GM12878 (cell line): Measurements from ENCODE around the gene FXYD4. TPM values are rescaled to one million over a fixed set of nuclear protein-coding genes. Genes with fewer than 3 reads are reported as not detected.

ENCODE experiments used
- ATAC-seq: fragments of 200-7000 bp; cut with Tn5 transposase; 3 replicates; pipeline ENCODE4 v1.9.1; 2020; ENCODE audit warnings: mild to moderate bottlenecking, moderate library complexity
- BruUV-seq: library from RNA; stranded (reverse); fragments of 400-500 nt; replicated peaks from 2 replicates; lab custom pipeline; 2021; lab: Mats Ljungman, UMichigan
- CTCF ChIA-PET: fragments of 300-600 bp; sonication (Branson Sonifier 250); formaldehyde crosslinking; extraction: SDS; loops from one replicate; lab custom pipeline; 2021; ENCODE audit warnings: inconsistent platforms; lab: Yijun Ruan, JAX
- POLR2A ChIA-PET: fragments of 350-600 bp; formaldehyde crosslinking; extraction: SDS; loops from one replicate; lab custom pipeline; 2021; ENCODE audit warnings: inconsistent platforms; lab: Charles Lee
- RAD21 ChIA-PET: fragments of 300-600 bp; sonication (Branson Sonifier 250); formaldehyde crosslinking; loops from one replicate; lab custom pipeline; 2023; ENCODE audit warnings: antibody characterized with exemption; ENCODE audit not compliant: unreplicated experiment; lab: Charles Lee
- SMC1A ChIA-PET: fragments of 300-600 bp; sonication (Branson Sonifier 250); formaldehyde crosslinking; loops from one replicate; lab custom pipeline; 2023; ENCODE audit not compliant: unreplicated experiment, uncharacterized antibody; lab: Charles Lee
- DNase-seq: peaks from one replicate; pipeline ENCODE4 v3.0.0-alpha.2; 2011; ENCODE audit warnings: low read depth, low spot score
- FAIRE-seq: peaks from 3 replicates; lab custom pipeline; 2011; peaks lifted over from hg19 to GRCh38; lab: Jason Lieb, UNC
- H2AFZ ChIP-seq: 2 replicates; pipeline ENCODE4 v1.6.0; 2011; ENCODE audit warnings: low read depth, low read length, control low read depth; ENCODE audit not compliant: control insufficient read depth
- H3K27ac ChIP-seq: 2 replicates; pipeline ENCODE4 v1.5.1; 2011; ENCODE audit warnings: control low read depth; ENCODE audit not compliant: control insufficient read depth, insufficient read depth
- H3K27me3 ChIP-seq, 2 experiments: replicated peaks in 1 of 2; 2 replicates each; pipeline versions ENCODE4 v1.6.0 to v1.6.1; 2011; ENCODE audit warnings: low read length in 1 of 2; ENCODE audit not compliant: control insufficient read depth in 2 of 2, insufficient read depth in 2 of 2
- H3K36me3 ChIP-seq, 2 experiments: 2 replicates each; pipeline ENCODE4 v1.5.1; 2011; ENCODE audit warnings: low read length in 1 of 2; ENCODE audit not compliant: control insufficient read depth in 2 of 2, insufficient read depth in 2 of 2
- H3K4me1 ChIP-seq: 2 replicates; pipeline ENCODE4 v1.6.1; 2011; ENCODE audit warnings: mild to moderate bottlenecking, low read length, moderate library complexity, mixed read lengths; ENCODE audit not compliant: control insufficient read depth, insufficient read depth
- H3K4me2 ChIP-seq: 2 replicates; pipeline ENCODE4 v1.6.0; 2011; ENCODE audit warnings: control low read depth; ENCODE audit not compliant: control insufficient read depth, insufficient read depth
- H3K4me3 ChIP-seq: fragments of 200-600 bp; sonication (generic); 2 replicates; pipeline ENCODE4 v1.5.1; 2016
- H3K79me2 ChIP-seq: 2 replicates; pipeline ENCODE4 v1.6.0; 2011; ENCODE audit warnings: low read length; ENCODE audit not compliant: control insufficient read depth, insufficient read depth
- H3K9ac ChIP-seq: 2 replicates; pipeline ENCODE4 v1.8.0; 2011; ENCODE audit warnings: low read length, control low read depth, mixed read lengths; ENCODE audit not compliant: control insufficient read depth, insufficient read depth
- H3K9me3 ChIP-seq: replicated peaks from 3 replicates; pipeline ENCODE4 v1.5.1; 2011; ENCODE audit warnings: mild to moderate bottlenecking, low read length; ENCODE audit not compliant: control insufficient read depth, insufficient read depth
- H4K20me1 ChIP-seq: 2 replicates; pipeline ENCODE4 v1.6.0; 2011; ENCODE audit not compliant: control insufficient read depth, insufficient read depth
- FOXK2 ChIP-seq: fragments of 450-650 bp; IDR thresholded peaks from 2 replicates; pipeline ENCODE4 v1.6.1; 2017; ENCODE audit warnings: mild to moderate bottlenecking, moderate library complexity
- FOXM1 ChIP-seq: IDR thresholded peaks from 2 replicates; pipeline ENCODE4 v1.6.1; 2012; ENCODE audit warnings: low read depth, mild to moderate bottlenecking, inconsistent platforms, low read length, moderate library complexity
- IKZF2 ChIP-seq, 2 experiments: fragments of 450-650 bp; IDR thresholded peaks; 2 replicates each; pipeline ENCODE4 v1.6.1; 2017; ENCODE audit warnings: mild to moderate bottlenecking in 2 of 2, moderate library complexity in 2 of 2
- JUNB ChIP-seq: IDR thresholded peaks from 2 replicates; pipeline ENCODE4 v1.6.1; 2016; ENCODE audit warnings: antibody characterized with exemption, mild to moderate bottlenecking
- KDM1A ChIP-seq: fragments of 200-600 bp; sonication (generic); IDR thresholded peaks from 2 replicates; pipeline ENCODE4 v1.6.1; 2016; ENCODE audit warnings: borderline replicate concordance
- MYB ChIP-seq: fragments of 150-350 bp; IDR thresholded peaks from 2 replicates; pipeline ENCODE4 v1.6.1; 2014; ENCODE audit warnings: mild to moderate bottlenecking, low read depth, low read length, borderline replicate concordance
- NR2F1 ChIP-seq: fragments of 450-650 bp; conservative IDR thresholded peaks from 2 replicates; pipeline ENCODE4 v1.6.1; 2017; ENCODE audit warnings: mild to moderate bottlenecking
- PAX5 ChIP-seq: IDR thresholded peaks from 2 replicates; pipeline ENCODE4 v1.6.1; 2011; ENCODE audit warnings: low read depth, low read length, borderline replicate concordance
- SMAD1 ChIP-seq: fragments of 450-650 bp; IDR thresholded peaks from 2 replicates; pipeline ENCODE4 v1.6.1; 2018; ENCODE audit warnings: mild to moderate bottlenecking, low read depth; ENCODE audit not compliant: partially characterized antibody
- SP1 ChIP-seq: IDR thresholded peaks from one replicate; pipeline ENCODE4 v1.6.1; 2011; ENCODE audit warnings: low read depth, low read length
- STAT3 ChIP-seq: IDR thresholded peaks from 2 replicates; pipeline ENCODE4 v1.6.1; 2011; ENCODE audit warnings: low read depth, low read length, improper control_type of control experiment
- SUZ12 ChIP-seq: fragments of 200-600 bp; sonication (generic); IDR thresholded peaks from one replicate; pipeline ENCODE4 v1.6.1; 2018; ENCODE audit warnings: antibody characterized with exemption, mild to moderate bottlenecking; ENCODE audit not compliant: unreplicated experiment
- YY1 ChIP-seq: IDR thresholded peaks from 2 replicates; pipeline ENCODE4 v1.6.1; 2011; ENCODE audit warnings: low read depth, mild to moderate bottlenecking, low read length
- ZBTB11 ChIP-seq: fragments of 450-650 bp; formaldehyde crosslinking; IDR thresholded peaks from 2 replicates; pipeline ENCODE4 v1.5.0; 2022; ENCODE audit warnings: mild to moderate bottlenecking, missing genetic modification characterization
- ZNF622 ChIP-seq: fragments of 450-650 bp; IDR thresholded peaks from 2 replicates; pipeline ENCODE4 v1.6.1; 2017; ENCODE audit warnings: mild to moderate bottlenecking, inconsistent platforms
- WGBS: methylation state at CpG from one replicate; pipeline ENCODE4 v1.1.6; 2016; ENCODE audit warnings: low lambda C conversion rate; ENCODE audit not compliant: insufficient replicate concordance, insufficient coverage; ENCODE audit errors: missing lambda C conversion rate; 5-methylcytosine and 5-hydroxymethylcytosine counted together
- in situ Hi-C: fragments of 300-500 bp; cut with MboI; formaldehyde crosslinking; loops from 9 replicates; pipeline ENCODE4 v1.14.3; 2018; ENCODE audit warnings: mixed read lengths
- intact Hi-C: fragments of 100-400 bp; cut with micrococcal nuclease; formaldehyde crosslinking; loops from one replicate; pipeline ENCODE4 v1.14.2; 2022; ENCODE audit not compliant: unreplicated experiment
- polyA plus RNA-seq, 11 experiments: library from polyadenylated mRNA; depleted of rRNA in 4 of 11; unstranded in 6 of 11; stranded (reverse) in 5 of 11; fragments of >200 nt; fragmentation: Nextera tagmentation in 4 of 11; fragmentation: Illumina TruSeq in 1 of 11; extraction: Ambion mirVana in 4 of 11; extraction: Trizol in 1 of 11; gene quantifications; 1 replicate in 1 of 11; 2 replicates in 10 of 11; pipeline versions ENCODE4 v1.2.1 to v1.2.3, GENCODE V29; 2011 to 2016; ENCODE audit warnings: inconsistent platforms in 2 of 11, missing spikeins in 2 of 11, low read depth in 1 of 11
- total RNA-seq, 4 experiments: library from RNA; depleted of rRNA in 3 of 4; stranded (reverse); fragments of >200 nt in 3 of 4; fragmentation: Illumina TruSeq in 1 of 4; extraction: Trizol in 1 of 4; gene quantifications; 2 replicates each; pipeline versions ENCODE4 v1.2.1 to v1.2.3, GENCODE V29; 2013 to 2021
- TF ChIP-seq, protein P1 (sequence below): fragments of 450-650 bp; IDR thresholded peaks from 2 replicates; pipeline ENCODE4 v1.6.1; 2017; ENCODE audit warnings: borderline replicate concordance
- TF ChIP-seq, protein P2 (sequence below): fragments of 150-350 bp; IDR thresholded peaks from 2 replicates; pipeline ENCODE4 v1.6.1; 2016; ENCODE audit warnings: low read depth, low read length

FXYD4 gene
- total and polyA plus RNA-seq, 10 of the 15 experiments (the other 5 are each of a cell fraction or from before 2014, with no cell fraction given), result not detected

DNA sequence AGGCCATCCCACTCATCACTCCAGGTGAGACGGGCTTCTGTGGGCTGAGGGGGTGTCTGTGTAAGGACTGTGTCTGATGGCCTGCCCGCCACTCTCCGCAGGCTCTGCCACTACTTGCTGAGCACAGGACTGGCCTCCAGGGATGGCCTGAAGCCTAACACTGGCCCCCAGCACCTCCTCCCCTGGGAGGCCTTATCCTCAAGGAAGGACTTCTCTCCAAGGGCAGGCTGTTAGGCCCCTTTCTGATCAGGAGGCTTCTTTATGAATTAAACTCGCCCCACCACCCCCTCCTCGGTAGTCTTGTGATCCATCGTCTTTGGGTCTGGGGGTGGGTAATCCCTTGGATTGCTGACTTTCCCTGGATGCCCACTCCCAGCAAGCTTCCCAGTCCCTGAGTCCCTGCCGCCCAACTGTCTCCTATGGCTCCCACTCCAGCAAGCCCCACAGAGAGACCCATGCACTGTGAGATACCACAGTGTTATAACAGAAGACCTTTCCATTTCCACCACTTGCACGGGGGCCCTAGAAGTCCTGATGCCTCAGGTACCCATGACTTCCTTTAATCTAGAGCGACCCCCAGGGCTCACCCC, 4.7 kb downstream of the FXYD4 start:
- H3K4me2 ChIP-seq, result no peak overlapping the region
- SMC1A ChIA-PET, result no interaction called here
- no TSS peak for BruUV-seq
- in situ Hi-C loops, result loop anchor here (25.0 kb wide), 2 partner anchors 89 to 589 kb away; partner anchors contain the start of gene BMS1
- no peaks in the 10 kb centered on the region for H3K9me3 ChIP-seq
- no peak overlapping the region for H3K27ac ChIP-seq
- POLR2A ChIA-PET, result no interaction called here
- DNase-seq, result no peak
- CTCF ChIA-PET, result interaction anchor here (0.6 to 1.0 kb wide), 2 partner anchors 85 to 405 kb away, joined by 3 read pairs; no protein-coding TSS in a partner anchor
- intact Hi-C loops, result no loop called here
- H3K79me2 ChIP-seq, result no peaks in the 10 kb centered on the region
- no peak overlapping the region for H2AFZ ChIP-seq
- no peak overlapping the region for H3K4me3 ChIP-seq
- H3K27me3 ChIP-seq, result no peaks in the 10 kb centered on the region; a peak in 1 of 4 replicates
- no peak overlapping the region for H3K9ac ChIP-seq
- RAD21 ChIA-PET, result interaction anchor here (1.0 kb wide), 1 partner anchor 83 kb away, joined by 3 read pairs; no protein-coding TSS in a partner anchor
- no peak for FAIRE-seq
- H4K20me1 ChIP-seq, result no peaks in the 10 kb centered on the region
- no peak for ATAC-seq
- no peaks in the 10 kb centered on the region for H3K4me1 ChIP-seq
- 51% methylated on average over 9 of the region's 9 CpGs for WGBS
- H3K36me3 ChIP-seq, result no peaks in the 10 kb centered on the region
- TF ChIP-seq SMAD1 (no peak), FOXM1 (no peak), FOXK2 (no peak), PAX5 (no peak), NR2F1 (no peak), ZBTB11 (CRISPR knock-in tag) (no peak), SP1 (no peak), KDM1A (no peak), JUNB (no peak), IKZF2 (IDR thresholded peaks at IDR 0.05) (no peak), STAT3 (no peak), YY1 (no peak), SUZ12 (no peak), MYB (no peak), ZNF622 (no peak)
- TF ChIP-seq, protein P1, sequence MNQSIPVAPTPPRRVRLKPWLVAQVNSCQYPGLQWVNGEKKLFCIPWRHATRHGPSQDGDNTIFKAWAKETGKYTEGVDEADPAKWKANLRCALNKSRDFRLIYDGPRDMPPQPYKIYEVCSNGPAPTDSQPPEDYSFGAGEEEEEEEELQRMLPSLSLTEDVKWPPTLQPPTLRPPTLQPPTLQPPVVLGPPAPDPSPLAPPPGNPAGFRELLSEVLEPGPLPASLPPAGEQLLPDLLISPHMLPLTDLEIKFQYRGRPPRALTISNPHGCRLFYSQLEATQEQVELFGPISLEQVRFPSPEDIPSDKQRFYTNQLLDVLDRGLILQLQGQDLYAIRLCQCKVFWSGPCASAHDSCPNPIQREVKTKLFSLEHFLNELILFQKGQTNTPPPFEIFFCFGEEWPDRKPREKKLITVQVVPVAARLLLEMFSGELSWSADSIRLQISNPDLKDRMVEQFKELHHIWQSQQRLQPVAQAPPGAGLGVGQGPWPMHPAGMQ, result no peak
- TF ChIP-seq, protein P2, sequence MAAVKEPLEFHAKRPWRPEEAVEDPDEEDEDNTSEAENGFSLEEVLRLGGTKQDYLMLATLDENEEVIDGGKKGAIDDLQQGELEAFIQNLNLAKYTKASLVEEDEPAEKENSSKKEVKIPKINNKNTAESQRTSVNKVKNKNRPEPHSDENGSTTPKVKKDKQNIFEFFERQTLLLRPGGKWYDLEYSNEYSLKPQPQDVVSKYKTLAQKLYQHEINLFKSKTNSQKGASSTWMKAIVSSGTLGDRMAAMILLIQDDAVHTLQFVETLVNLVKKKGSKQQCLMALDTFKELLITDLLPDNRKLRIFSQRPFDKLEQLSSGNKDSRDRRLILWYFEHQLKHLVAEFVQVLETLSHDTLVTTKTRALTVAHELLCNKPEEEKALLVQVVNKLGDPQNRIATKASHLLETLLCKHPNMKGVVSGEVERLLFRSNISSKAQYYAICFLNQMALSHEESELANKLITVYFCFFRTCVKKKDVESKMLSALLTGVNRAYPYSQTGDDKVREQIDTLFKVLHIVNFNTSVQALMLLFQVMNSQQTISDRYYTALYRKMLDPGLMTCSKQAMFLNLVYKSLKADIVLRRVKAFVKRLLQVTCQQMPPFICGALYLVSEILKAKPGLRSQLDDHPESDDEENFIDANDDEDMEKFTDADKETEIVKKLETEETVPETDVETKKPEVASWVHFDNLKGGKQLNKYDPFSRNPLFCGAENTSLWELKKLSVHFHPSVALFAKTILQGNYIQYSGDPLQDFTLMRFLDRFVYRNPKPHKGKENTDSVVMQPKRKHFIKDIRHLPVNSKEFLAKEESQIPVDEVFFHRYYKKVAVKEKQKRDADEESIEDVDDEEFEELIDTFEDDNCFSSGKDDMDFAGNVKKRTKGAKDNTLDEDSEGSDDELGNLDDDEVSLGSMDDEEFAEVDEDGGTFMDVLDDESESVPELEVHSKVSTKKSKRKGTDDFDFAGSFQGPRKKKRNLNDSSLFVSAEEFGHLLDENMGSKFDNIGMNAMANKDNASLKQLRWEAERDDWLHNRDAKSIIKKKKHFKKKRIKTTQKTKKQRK, result no peak
